K562 (cell line): ENCODE data around the gene AMBP. TPM values are rescaled to one million over a fixed set of nuclear protein-coding genes. Genes with fewer than 3 reads are reported as not detected.
A peak's percentile ranks its signal among the peaks of the same experiment; 100 is the strongest.

Experiments used
- ATF1 ChIP-seq, 2 experiments: fragments of 450-650 bp in 1 of 2; IDR thresholded peaks; 2 replicates each; pipeline ENCODE4 v1.6.1; 2016; ENCODE audit warnings: missing compliant biosample characterization in 1 of 2, missing genetic modification characterization in 1 of 2
- CREB1 ChIP-seq, 2 experiments: sonication (generic) in 1 of 2; formaldehyde crosslinking in 1 of 2; IDR thresholded peaks; 2 replicates each; pipeline versions ENCODE4 v1.6.1 to v1.8.0; 2012 to 2022; ENCODE audit warnings: inconsistent platforms in 1 of 2, mild to moderate bottlenecking in 1 of 2, missing genetic modification reagents in 1 of 2, moderate library complexity in 1 of 2
- E2F6 ChIP-seq, 2 experiments: IDR thresholded peaks; 2 replicates each; pipeline ENCODE4 v1.6.1; 2011; ENCODE audit warnings: borderline replicate concordance in 1 of 2, control low read depth in 1 of 2, low read depth in 1 of 2, low read length in 1 of 2, mild to moderate bottlenecking in 1 of 2, mixed read lengths in 1 of 2, moderate library complexity in 1 of 2; ENCODE audit not compliant: insufficient read depth in 1 of 2, insufficient read length in 1 of 2, poor library complexity in 1 of 2, severe bottlenecking in 1 of 2; ENCODE audit errors: extremely low read depth in 1 of 2
- HMGN3 ChIP-seq: IDR thresholded peaks from 2 replicates; pipeline ENCODE4 v1.6.1; 2011; ENCODE audit warnings: borderline replicate concordance, low read depth, mild to moderate bottlenecking, mixed read lengths, low read length; ENCODE audit not compliant: insufficient read length; ENCODE audit errors: extremely low read depth
- JUN ChIP-seq, 2 experiments: sonication (generic) in 1 of 2; formaldehyde crosslinking in 1 of 2; IDR thresholded peaks; 2 replicates each; pipeline versions ENCODE4 v1.6.1 to v1.8.0; 2012 to 2022; ENCODE audit warnings: borderline replicate concordance in 2 of 2, mild to moderate bottlenecking in 2 of 2, improper control_type of control experiment in 1 of 2, low read depth in 1 of 2, low read length in 1 of 2, missing genetic modification reagents in 1 of 2
- MLLT1 ChIP-seq, 2 experiments: fragments of 450-650 bp; IDR thresholded peaks; 2 replicates each; pipeline ENCODE4 v1.6.1; 2016
- POLR3A ChIP-seq: IDR thresholded peaks from 2 replicates; pipeline ENCODE4 v1.6.1; 2011; ENCODE audit warnings: borderline replicate concordance, mild to moderate bottlenecking, moderate library complexity; ENCODE audit not compliant: insufficient read length, insufficient read depth; ENCODE audit errors: extremely low read depth
- RHOXF2B ChIP-seq: fragments of 250-450 bp; sonication (Bioruptor Pico); conservative IDR thresholded peaks from 2 replicates; pipeline ENCODE4 v1.5.1; 2021
- SNIP1 ChIP-seq: fragments of 450-650 bp; IDR thresholded peaks from 2 replicates; pipeline ENCODE4 v1.7.1; 2017; ENCODE audit warnings: low read depth, mild to moderate bottlenecking
- STAG1 ChIP-seq: sonication (generic); formaldehyde crosslinking; IDR thresholded peaks from 2 replicates; pipeline ENCODE4 v1.5.0; 2020; ENCODE audit warnings: missing genetic modification reagents, borderline replicate concordance
- TEAD4 ChIP-seq, 2 experiments: sonication (generic) in 1 of 2; formaldehyde crosslinking in 1 of 2; IDR thresholded peaks; 2 replicates each; pipeline versions ENCODE4 v1.6.1 to v1.8.0; 2012 to 2022; ENCODE audit warnings: borderline replicate concordance in 1 of 2, inconsistent platforms in 1 of 2, low read length in 1 of 2, mild to moderate bottlenecking in 1 of 2, missing genetic modification reagents in 1 of 2
- TRIM28 ChIP-seq: fragments of 450-650 bp; IDR thresholded peaks from 2 replicates; pipeline ENCODE4 v1.6.1; 2017
- TSC22D4 ChIP-seq: fragments of 450-650 bp; IDR thresholded peaks from 2 replicates; pipeline ENCODE4 v1.6.1; 2016; ENCODE audit warnings: missing genetic modification characterization, missing biosample characterization, control low read depth
- U2AF1 ChIP-seq: fragments of 200-400 bp; formaldehyde crosslinking; optimal IDR thresholded peaks from 2 replicates; pipeline ENCODE3; 2017; ENCODE audit warnings: mild to moderate bottlenecking, low read depth, low read length, moderate library complexity
- ZNF3 ChIP-seq: fragments of 250-450 bp; sonication (Bioruptor Pico); IDR thresholded peaks from 2 replicates; pipeline ENCODE4 v1.5.0; 2021; ENCODE audit warnings: mild to moderate bottlenecking, moderate library complexity
- ZNF311 ChIP-seq: fragments of 250-450 bp; sonication (Bioruptor Pico); IDR thresholded peaks from 2 replicates; pipeline ENCODE4 v1.4.0; 2020; ENCODE audit warnings: mild to moderate bottlenecking, moderate library complexity
- ZNF444 ChIP-seq: fragments of 250-450 bp; sonication (Bioruptor Pico); IDR thresholded peaks from 2 replicates; pipeline ENCODE4 v1.4.0; 2020; ENCODE audit warnings: mild to moderate bottlenecking, moderate library complexity
- polyA plus RNA-seq, 8 experiments: library from polyadenylated mRNA; depleted of rRNA in 4 of 8; stranded (reverse) in 5 of 8; unstranded in 3 of 8; fragments of >200 nt; fragmentation: Nextera tagmentation in 2 of 8; fragmentation: Illumina TruSeq in 1 of 8; extraction: Ambion mirVana in 2 of 8; extraction: Trizol in 1 of 8; gene quantifications; 2 replicates each; pipeline versions ENCODE4 v1.2.1 to v1.2.3, GENCODE V29; 2011 to 2014; ENCODE audit warnings: inconsistent platforms in 1 of 8, missing spikeins in 1 of 8
- total RNA-seq, 7 experiments: library from RNA; depleted of rRNA in 6 of 7; stranded (reverse); fragments of >200 nt in 6 of 7; fragmentation: Illumina TruSeq in 2 of 7; extraction: Trizol in 2 of 7; gene quantifications; 2 replicates each; pipeline versions ENCODE4 v1.2.1 to v1.2.3, GENCODE V29; 2011 to 2021; ENCODE audit warnings: low replicate concordance in 1 of 7

The AMBP gene
- total and polyA plus RNA-seq, 9 of the 15 experiments (the other 6 are each of a cell fraction or from before 2014, with no cell fraction given) = 1.3 TPM; not detected in 8

- TF ChIP-seq MLLT1 (IDR thresholded peaks at IDR 0.05) (no peak), STAG1 (CRISPR knock-in tag) (peak; percentile 15; the same call in 1 of the 2 replicates), U2AF1 (no peak), CREB1 (IDR thresholded peaks at IDR 0.05) (no peak), CREB1 (CRISPR knock-in tag; IDR thresholded peaks at IDR 0.05) (no peak), ZNF311 (no peak), ATF1 (CRISPR knock-in tag; IDR thresholded peaks at IDR 0.05) (no peak), ATF1 (tag; IDR thresholded peaks at IDR 0.05) (no peak), POLR3A (no peak), RHOXF2B (CRISPR knock-in tag) (no peak), E2F6 (IDR thresholded peaks at IDR 0.05; ENCODE audit: borderline replicate concordance in 1 of 2, extremely low read depth in 1 of 2, insufficient read depth in 1 of 2, insufficient read length in 1 of 2, low read depth in 1 of 2, low read length in 1 of 2, poor library complexity in 1 of 2, severe bottlenecking in 1 of 2) (peak in 1 of 2 experiments; percentile 73), ZNF3 (CRISPR knock-in tag) (no peak), TRIM28 (no peak), TSC22D4 (tag) (no peak), ZNF444 (CRISPR knock-in tag) (no peak), TEAD4 (IDR thresholded peaks at IDR 0.05; ENCODE audit: low read length) (no peak), TEAD4 (CRISPR knock-in tag; IDR thresholded peaks at IDR 0.05; ENCODE audit: borderline replicate concordance) (no peak), JUN (IDR thresholded peaks at IDR 0.05; ENCODE audit: borderline replicate concordance, low read depth, low read length) (no peak), JUN (CRISPR knock-in tag; IDR thresholded peaks at IDR 0.05; ENCODE audit: borderline replicate concordance) (no peak), SNIP1 (no peak), HMGN3 (no peak)
These were observed 4.1 kb upstream of the AMBP start (continued) for GRCh38 chr9:114082017-114082762.
